Osteocyte (in vitro differentiated cells): ENCODE measurements around the gene RPA1. TPM values are rescaled to one million over a fixed set of nuclear protein-coding genes. Genes with fewer than 3 reads are reported as not detected.
"Not testable (repeated sequence)": the region's sequence is repeated elsewhere in the genome, so short reads cannot be mapped to it uniquely, and the experiment has no call there.

Experiments used
- DNase-seq: peaks from one replicate; pipeline ENCODE4 v3.0.0; 2021; ENCODE audit warnings: mixed read lengths; ENCODE audit not compliant: unreplicated experiment; ENCODE audit errors: extremely low spot score
- H3K27ac Mint-ChIP-seq: one replicate; pipeline ENCODE4 v1.8.0; 2021; ENCODE audit warnings: mild to moderate bottlenecking, mixed read lengths; ENCODE audit not compliant: unreplicated experiment
- H3K27me3 Mint-ChIP-seq: one replicate; pipeline ENCODE4 v1.8.0; 2021; ENCODE audit warnings: mixed read lengths; ENCODE audit not compliant: unreplicated experiment
- H3K36me3 Mint-ChIP-seq: one replicate; pipeline ENCODE4 v1.8.0; 2021; ENCODE audit warnings: mixed read lengths; ENCODE audit not compliant: unreplicated experiment
- H3K4me1 Mint-ChIP-seq: one replicate; pipeline ENCODE4 v1.8.0; 2021; ENCODE audit warnings: mixed read lengths; ENCODE audit not compliant: unreplicated experiment
- H3K4me3 Mint-ChIP-seq: one replicate; pipeline ENCODE4 v1.8.0; 2021; ENCODE audit warnings: mild to moderate bottlenecking, moderate library complexity, mixed read lengths; ENCODE audit not compliant: unreplicated experiment
- H3K9me3 Mint-ChIP-seq: one replicate; pipeline ENCODE4 v1.8.0; 2021; ENCODE audit warnings: mixed read lengths; ENCODE audit not compliant: unreplicated experiment
- total RNA-seq: library from RNA; stranded (reverse); gene quantifications from 2 replicates; pipeline ENCODE4 v1.2.1, GENCODE V29; 2021
- TF ChIP-seq, protein P1 (sequence below): fragments of 200-600 bp; sonication (generic); IDR thresholded peaks from 2 replicates; pipeline ENCODE4 v1.5.0; 2021; ENCODE audit warnings: antibody characterized with exemption, mild to moderate bottlenecking, moderate library complexity

Gene RPA1
- total RNA-seq, 1 donor from 2014 or later: 75.3 TPM

DNA sequence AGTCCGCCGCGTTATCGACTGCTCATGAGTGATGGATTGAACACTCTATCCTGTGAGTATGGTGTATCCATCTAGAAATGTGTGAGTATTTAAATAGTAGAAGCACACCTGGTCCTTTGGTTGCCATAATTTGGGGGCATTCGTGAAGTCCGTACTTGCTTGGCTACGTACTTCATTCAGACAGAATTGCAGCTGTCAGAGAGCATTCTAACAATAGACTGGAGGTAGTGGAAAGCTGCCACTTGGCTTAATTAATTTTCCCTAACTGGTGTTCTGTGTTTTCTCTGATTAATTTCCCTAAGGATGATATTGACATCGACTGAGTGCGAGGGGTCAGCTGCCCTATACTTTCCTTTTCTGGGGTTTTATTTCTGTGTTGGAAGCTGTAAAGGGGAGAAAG is 14.1 kb downstream of the RPA1 start:
- H3K36me3 Mint-ChIP-seq: peaks cover 26% of the 10 kb centered on the region
- H3K27ac Mint-ChIP-seq: no peak overlapping the region

DNA sequence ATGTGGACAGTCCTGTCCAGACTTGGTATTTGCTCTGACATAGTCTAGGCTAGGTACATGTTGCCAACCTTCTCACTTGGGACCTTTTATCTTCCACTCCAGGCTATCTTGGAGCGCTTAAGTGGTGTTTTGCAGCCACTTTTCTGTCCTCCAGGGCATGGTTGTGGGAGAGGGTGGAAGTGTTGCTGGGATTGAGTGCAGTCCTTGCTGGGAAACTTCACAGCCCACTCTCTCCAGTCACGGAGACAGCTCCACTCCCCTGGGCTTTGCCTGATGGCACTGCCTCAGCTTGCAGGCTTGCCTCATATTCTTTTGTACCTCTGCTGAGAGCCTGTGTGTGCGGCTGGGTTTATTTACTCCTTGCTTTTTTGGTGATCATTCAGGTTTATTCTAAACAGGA is 17.4 kb downstream of the RPA1 start:
- H3K4me1 Mint-ChIP-seq: no peaks in the 10 kb centered on the region
- no peaks in the 10 kb centered on the region for H3K9me3 Mint-ChIP-seq
- TF ChIP-seq, protein P1, sequence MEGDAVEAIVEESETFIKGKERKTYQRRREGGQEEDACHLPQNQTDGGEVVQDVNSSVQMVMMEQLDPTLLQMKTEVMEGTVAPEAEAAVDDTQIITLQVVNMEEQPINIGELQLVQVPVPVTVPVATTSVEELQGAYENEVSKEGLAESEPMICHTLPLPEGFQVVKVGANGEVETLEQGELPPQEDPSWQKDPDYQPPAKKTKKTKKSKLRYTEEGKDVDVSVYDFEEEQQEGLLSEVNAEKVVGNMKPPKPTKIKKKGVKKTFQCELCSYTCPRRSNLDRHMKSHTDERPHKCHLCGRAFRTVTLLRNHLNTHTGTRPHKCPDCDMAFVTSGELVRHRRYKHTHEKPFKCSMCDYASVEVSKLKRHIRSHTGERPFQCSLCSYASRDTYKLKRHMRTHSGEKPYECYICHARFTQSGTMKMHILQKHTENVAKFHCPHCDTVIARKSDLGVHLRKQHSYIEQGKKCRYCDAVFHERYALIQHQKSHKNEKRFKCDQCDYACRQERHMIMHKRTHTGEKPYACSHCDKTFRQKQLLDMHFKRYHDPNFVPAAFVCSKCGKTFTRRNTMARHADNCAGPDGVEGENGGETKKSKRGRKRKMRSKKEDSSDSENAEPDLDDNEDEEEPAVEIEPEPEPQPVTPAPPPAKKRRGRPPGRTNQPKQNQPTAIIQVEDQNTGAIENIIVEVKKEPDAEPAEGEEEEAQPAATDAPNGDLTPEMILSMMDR: no peak
- DNase-seq: no peak
- H3K36me3 Mint-ChIP-seq: peaks cover 29% of the 10 kb centered on the region
- no peak overlapping the region for H3K4me3 Mint-ChIP-seq
- no peak overlapping the region for H3K27ac Mint-ChIP-seq
- H3K27me3 Mint-ChIP-seq: no peaks in the 10 kb centered on the region

More for the DNA sequence above, 14.1 kb downstream of the RPA1 start:
- no peaks in the 10 kb centered on the region for H3K9me3 Mint-ChIP-seq
- no peaks in the 10 kb centered on the region for H3K27me3 Mint-ChIP-seq
- TF ChIP-seq, protein P1: no peak
- H3K4me1 Mint-ChIP-seq: no peaks in the 10 kb centered on the region
- H3K4me3 Mint-ChIP-seq: no peak overlapping the region
- DNase-seq: no peak

DNA sequence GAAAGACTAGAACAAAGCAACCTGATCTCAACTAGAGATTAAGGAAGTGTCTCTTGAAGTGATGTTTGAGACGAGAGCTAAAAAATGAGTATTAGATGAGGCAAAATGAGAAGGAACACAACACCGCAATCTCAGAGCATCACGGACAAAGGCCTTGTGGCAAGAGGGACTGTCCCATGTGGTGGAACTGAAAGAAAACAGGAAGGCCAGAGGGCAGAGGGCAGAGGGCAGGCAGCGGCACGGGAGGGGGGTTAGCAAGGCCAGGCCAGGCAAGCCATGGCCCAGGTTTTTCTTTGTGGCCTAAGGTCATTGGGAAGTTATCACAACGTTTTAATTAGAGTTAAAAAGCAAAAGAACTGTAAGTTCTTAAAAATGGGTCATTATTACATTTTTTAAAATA is 22.5 kb downstream of the RPA1 start:
- H3K27ac Mint-ChIP-seq: no peak overlapping the region
- H3K9me3 Mint-ChIP-seq: no peaks in the 10 kb centered on the region
- no peaks in the 10 kb centered on the region for H3K4me1 Mint-ChIP-seq
- DNase-seq: no peak
- no peak overlapping the region for H3K4me3 Mint-ChIP-seq
- TF ChIP-seq, protein P1: no peak
- H3K27me3 Mint-ChIP-seq: no peaks in the 10 kb centered on the region
- peaks cover 18% of the 10 kb centered on the region for H3K36me3 Mint-ChIP-seq

DNA sequence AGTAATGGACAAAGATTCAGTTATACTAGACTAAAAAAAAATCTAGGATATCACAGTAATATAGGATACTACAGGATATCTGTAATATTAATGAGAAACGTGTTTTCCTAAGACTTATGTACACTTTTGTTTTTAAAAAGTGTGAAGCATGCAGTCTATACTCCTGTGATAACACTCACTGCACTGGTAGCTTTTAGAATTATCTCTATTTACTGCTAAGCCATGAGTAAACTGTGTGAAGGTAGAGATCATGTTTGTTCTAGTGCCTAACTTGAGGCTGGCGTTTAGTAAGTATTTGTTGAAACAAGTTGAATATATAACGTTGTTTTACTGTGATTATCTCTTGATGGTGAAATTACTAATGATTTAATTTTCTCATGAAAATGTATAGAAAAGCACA is 23.9 kb downstream of the RPA1 start:
- Mint-ChIP-seq H3K36me3 (peaks cover 13% of the 10 kb centered on the region), H3K4me3 (no peak overlapping the region), H3K4me1 (no peaks in the 10 kb centered on the region), H3K27ac (no peak overlapping the region), H3K9me3 (no peaks in the 10 kb centered on the region), H3K27me3 (no peaks in the 10 kb centered on the region)
- TF ChIP-seq, protein P1: no peak
- no peak for DNase-seq

DNA sequence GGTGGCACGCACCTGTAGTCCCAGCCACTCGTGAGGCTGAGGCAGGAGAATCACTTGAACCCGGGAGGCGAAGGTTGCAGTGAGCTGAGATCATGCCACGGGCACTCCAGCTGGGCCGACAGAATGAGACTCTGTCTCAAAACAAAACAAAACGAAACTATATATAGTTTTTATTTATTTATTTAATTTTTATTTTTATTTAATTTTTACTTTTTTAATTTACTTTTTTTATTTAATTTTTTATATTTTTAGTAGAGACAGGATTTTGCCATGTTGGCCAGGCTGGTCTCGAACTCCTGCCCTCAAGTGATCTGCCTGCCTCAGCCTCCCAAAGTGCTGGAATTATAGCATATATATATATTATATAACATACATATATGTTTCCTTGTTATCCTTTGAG is 26.7 kb downstream of the RPA1 start:
- peaks cover 18% of the 10 kb centered on the region for H3K36me3 Mint-ChIP-seq
- not testable (repeated sequence) for H3K4me3 Mint-ChIP-seq, DNase-seq

DNA sequence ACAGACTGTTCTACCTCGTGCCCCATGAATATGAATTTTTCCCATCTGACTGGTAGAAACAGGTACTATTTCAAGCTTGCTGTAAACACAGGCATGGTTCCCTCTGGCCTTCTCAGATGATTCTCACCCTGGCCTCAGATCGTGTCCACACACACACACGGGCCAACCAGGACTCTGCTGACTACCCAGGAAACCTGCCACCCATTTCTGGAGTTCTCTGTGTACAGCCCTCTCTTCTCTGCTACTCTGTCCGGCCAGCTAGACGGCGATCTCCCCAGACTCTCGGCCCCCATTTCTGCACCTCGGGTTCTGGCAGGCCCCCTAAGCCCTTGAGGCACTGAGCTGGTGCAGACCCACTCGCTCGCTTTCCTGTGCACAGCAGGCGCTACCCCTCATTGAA is 31.2 kb downstream of the RPA1 start:
- TF ChIP-seq, protein P1: no peak
- no peak for DNase-seq
- no peak overlapping the region for H3K4me3 Mint-ChIP-seq
- H3K36me3 Mint-ChIP-seq: peaks cover 9% of the 10 kb centered on the region
- no peaks in the 10 kb centered on the region for H3K27me3 Mint-ChIP-seq
- no peaks in the 10 kb centered on the region for H3K4me1 Mint-ChIP-seq
- no peaks in the 10 kb centered on the region for H3K9me3 Mint-ChIP-seq
- H3K27ac Mint-ChIP-seq: no peak overlapping the region

More for the DNA sequence above, 26.7 kb downstream of the RPA1 start:
- H3K27ac Mint-ChIP-seq, H3K4me1 Mint-ChIP-seq, H3K9me3 Mint-ChIP-seq, H3K27me3 Mint-ChIP-seq: not testable (repeated sequence)
